Lung microvascular endothelial cell (primary cell): ENCODE data around the gene LFNG. TPM values are rescaled to one million over a fixed set of nuclear protein-coding genes. Genes with fewer than 3 reads are reported as not detected.
A peak's percentile ranks its signal among the peaks of the same experiment; 100 is the strongest.

ENCODE experiments used
- DNase-seq, 2 donors: peaks; one replicate each; pipeline versions ENCODE4 v3.0.0 to v3.0.0-alpha.2; 2010; ENCODE audit warnings: low read depth in 2 of 2
- total RNA-seq: library from RNA; depleted of rRNA; stranded (reverse); fragments of >200 nt; gene quantifications from 2 replicates; pipeline ENCODE4 v1.2.1, GENCODE V29; 2014

Gene LFNG
- total RNA-seq, 1 donor from 2014 or later: 16.9 TPM

GRCh38 chr7:2503056-2503941 is 16.3 kb upstream of the LFNG start:
- DNase-seq: no peak

- DNase-seq: no peak
Observed at GRCh38 chr7:2504128-2504888, 15.3 kb upstream of the LFNG start.

GRCh38 chr7:2504889-2505375 is 14.6 kb upstream of the LFNG start:
- no peak for DNase-seq

GRCh38 chr7:2505401-2505800 is 14.2 kb upstream of the LFNG start:
- no peak for DNase-seq

- no peak for DNase-seq
Observed at GRCh38 chr7:2507208-2507916, 12.2 kb upstream of the LFNG start.

- no peak for DNase-seq
Observed at GRCh38 chr7:2507917-2508306, 11.7 kb upstream of the LFNG start.

GRCh38 chr7:2508327-2509215 is 11.0 kb upstream of the LFNG start:
- peak; percentile 61 to 69 for DNase-seq

GRCh38 chr7:2509298-2509906 is 10.2 kb upstream of the LFNG start:
- DNase-seq: no peak

- no peak for DNase-seq
Observed at GRCh38 chr7:2510130-2510776, 9.3 kb upstream of the LFNG start.

- peak; percentile 28 to 60 for DNase-seq
Observed at GRCh38 chr7:2510909-2511768, 8.4 kb upstream of the LFNG start.

- DNase-seq: no peak
Observed at GRCh38 chr7:2511769-2512168, 7.8 kb upstream of the LFNG start.

GRCh38 chr7:2512179-2512661 is 7.4 kb upstream of the LFNG start:
- no peak for DNase-seq

GRCh38 chr7:2512713-2513112 is 6.9 kb upstream of the LFNG start:
- DNase-seq: no peak

- no peak for DNase-seq
Observed at GRCh38 chr7:2513702-2514101, 5.9 kb upstream of the LFNG start.

- DNase-seq: no peak
Observed at GRCh38 chr7:2514473-2515423, 4.8 kb upstream of the LFNG start.

- DNase-seq: no peak
Observed at GRCh38 chr7:2515424-2516193, 4.0 kb upstream of the LFNG start.

- no peak for DNase-seq
Observed at GRCh38 chr7:2516194-2516555, 3.4 kb upstream of the LFNG start.
